CD14-positive monocyte (primary cell): ENCODE data around the gene PCDHGC3. TPM values are rescaled to one million over a fixed set of nuclear protein-coding genes. Genes with fewer than 3 reads are reported as not detected.

ENCODE experiments used
- DNase-seq, 3 donors: peaks; one replicate each; pipeline ENCODE4 v3.0.0-alpha.2; 2011 to 2022
- H2AFZ ChIP-seq: 2 replicates; pipeline ENCODE4 v1.6.0; 2012; ENCODE audit warnings: mild to moderate bottlenecking, low read depth, low read length, inconsistent platforms; ENCODE audit not compliant: insufficient read depth, poor library complexity, severe bottlenecking
- H3K27ac ChIP-seq, 2 donors: 1 replicate in 1 of 2; 2 replicates in 1 of 2; pipeline ENCODE4 v1.5.1; 2012 to 2013; ENCODE audit warnings: low read length in 2 of 2, control low read depth in 1 of 2, inconsistent platforms in 1 of 2, low read depth in 1 of 2, mild to moderate bottlenecking in 1 of 2
- H3K27me3 ChIP-seq, 2 donors: one replicate each; pipeline versions ENCODE4 v1.6.0 to v1.6.1; 2011 to 2013; ENCODE audit warnings: low read length in 2 of 2; ENCODE audit not compliant: control insufficient read depth in 2 of 2, insufficient read depth in 2 of 2
- H3K36me3 ChIP-seq, 2 donors: replicated peaks in 1 of 2; 1 replicate in 1 of 2; 2 replicates in 1 of 2; pipeline versions ENCODE4 v1.5.1 to v1.6.1; 2012 to 2013; ENCODE audit warnings: low read length in 2 of 2, control low read depth in 1 of 2, inconsistent platforms in 1 of 2, mild to moderate bottlenecking in 1 of 2; ENCODE audit not compliant: insufficient read depth in 2 of 2, control insufficient read depth in 1 of 2
- H3K4me1 ChIP-seq, 2 donors: 1 replicate in 1 of 2; 2 replicates in 1 of 2; pipeline versions ENCODE4 v1.5.1 to v1.6.1; 2012 to 2013; ENCODE audit warnings: low read length in 2 of 2, control low read depth in 1 of 2, inconsistent platforms in 1 of 2, mild to moderate bottlenecking in 1 of 2, moderate library complexity in 1 of 2; ENCODE audit not compliant: insufficient read depth in 2 of 2, control insufficient read depth in 1 of 2
- H3K4me2 ChIP-seq: replicated peaks from 2 replicates; pipeline ENCODE3; 2012; ENCODE audit warnings: low read length, moderate library complexity, mild to moderate bottlenecking; ENCODE audit not compliant: poor library complexity, severe bottlenecking; ENCODE audit errors: extremely low read depth
- H3K4me3 ChIP-seq, 3 experiments: fragments of 200-600 bp in 1 of 3; sonication (generic) in 1 of 3; replicated peaks in 1 of 3; 1 replicate in 2 of 3; 2 replicates in 1 of 3; pipeline ENCODE4 v1.5.1; 2011 to 2013; ENCODE audit warnings: low read length in 3 of 3, mild to moderate bottlenecking in 3 of 3, control low read depth in 2 of 3, low read depth in 2 of 3, inconsistent platforms in 1 of 3, moderate library complexity in 1 of 3
- H3K79me2 ChIP-seq: 2 replicates; pipeline ENCODE4 v1.6.0; 2012; ENCODE audit warnings: mild to moderate bottlenecking, control low read depth, inconsistent platforms, low read length, moderate library complexity; ENCODE audit not compliant: insufficient read depth
- H3K9ac ChIP-seq: 2 replicates; pipeline ENCODE4 v1.6.0; 2017; ENCODE audit warnings: low read length, mild to moderate bottlenecking; ENCODE audit not compliant: insufficient read depth, poor library complexity, severe bottlenecking
- H3K9me3 ChIP-seq, 2 donors: replicated peaks in 1 of 2; 1 replicate in 1 of 2; 2 replicates in 1 of 2; pipeline versions ENCODE4 v1.5.1 to v1.6.1; 2012 to 2013; ENCODE audit warnings: low read length in 2 of 2, control low read depth in 1 of 2; ENCODE audit not compliant: control insufficient read depth in 1 of 2, insufficient read depth in 1 of 2
- H4K20me1 ChIP-seq: 2 replicates; pipeline ENCODE4 v1.6.0; 2012; ENCODE audit warnings: mild to moderate bottlenecking, low read length, control low read depth, moderate library complexity; ENCODE audit not compliant: insufficient read depth
- H3K27ac Mint-ChIP-seq, 7 donors: one replicate each; pipeline ENCODE4 v1.8.0; 2020; ENCODE audit warnings: mild to moderate bottlenecking in 7 of 7, mixed read lengths in 7 of 7, moderate library complexity in 6 of 7, inconsistent platforms in 2 of 7
- H3K27me3 Mint-ChIP-seq, 3 donors: one replicate each; pipeline ENCODE4 v1.8.0; 2021 to 2022; ENCODE audit warnings: low read depth in 3 of 3, mild to moderate bottlenecking in 3 of 3, mixed read lengths in 3 of 3, moderate library complexity in 3 of 3, inconsistent platforms in 1 of 3
- H3K36me3 Mint-ChIP-seq, 2 donors: one replicate each; pipeline ENCODE4 v1.8.0; 2020; ENCODE audit warnings: mixed read lengths in 2 of 2, inconsistent platforms in 1 of 2, mild to moderate bottlenecking in 1 of 2
- H3K4me1 Mint-ChIP-seq: one replicate; pipeline ENCODE4 v1.8.0; 2020; ENCODE audit warnings: mild to moderate bottlenecking, mixed read lengths
- H3K4me3 Mint-ChIP-seq, 2 donors: one replicate each; pipeline ENCODE4 v1.8.0; 2020; ENCODE audit warnings: mild to moderate bottlenecking in 2 of 2, mixed read lengths in 2 of 2, moderate library complexity in 1 of 2
- H3K9me3 Mint-ChIP-seq, 7 donors: one replicate each; pipeline ENCODE4 v1.8.0; 2020 to 2022; ENCODE audit warnings: mixed read lengths in 7 of 7, mild to moderate bottlenecking in 6 of 7, moderate library complexity in 6 of 7, inconsistent platforms in 2 of 7
- CTCF ChIP-seq: fragments of 200-600 bp; IDR thresholded peaks from one replicate; pipeline ENCODE4 v1.8.0; 2022; ENCODE audit warnings: antibody characterized with exemption, mild to moderate bottlenecking
- WGBS: methylation state at CpG from one replicate; pipeline ENCODE4 v1.1.5; 2013; ENCODE audit warnings: missing lambda C conversion rate; ENCODE audit not compliant: insufficient coverage; 5-methylcytosine and 5-hydroxymethylcytosine counted together
- intact Hi-C, 2 donors: fragments of 100-400 bp; cut with micrococcal nuclease; formaldehyde crosslinking; loops; one replicate each; pipeline versions ENCODE4 v1.15.0 to v1.15.1; 2023
- polyA plus RNA-seq, 3 donors: library from polyadenylated mRNA; depleted of rRNA in 1 of 3; unstranded in 2 of 3; stranded (reverse) in 1 of 3; fragments of 300-500 nt in 2 of 3; fragments of >200 nt in 1 of 3; fragmentation: Illumina TruSeq in 2 of 3; gene quantifications; 1 replicate in 2 of 3; 2 replicates in 1 of 3; pipeline ENCODE4 v1.2.3, GENCODE V29; 2012 to 2021

PCDHGC3 gene
- polyA plus RNA-seq, 3 donors = 0.33 TPM; not detected in 2

GRCh38 chr5:141514330-141515133 lies 38.8 kb downstream of the PCDHGC3 start:
- peaks cover 67% of the 10 kb centered on the region for H4K20me1 ChIP-seq
- H3K4me1 Mint-ChIP-seq = peaks cover 69% of the 10 kb centered on the region
- no peak overlapping the region for H2AFZ ChIP-seq
- peaks cover 0 to 5% of the 10 kb centered on the region in 2 donors for H3K27me3 ChIP-seq
- peak overlapping the region in 4 of 7 donors; percentile 1 to 68 (median 37) for H3K27ac Mint-ChIP-seq
- peaks cover 0 to 26% (median 8%) of the 10 kb centered on the region in 3 donors for H3K27me3 Mint-ChIP-seq
- WGBS = 94% methylated on average over 6 of the region's 6 CpGs
- DNase-seq = no peak
- peaks cover 63% of the 10 kb centered on the region in 2 donors for H3K36me3 Mint-ChIP-seq
- no peak overlapping the region for H3K27ac ChIP-seq
- peaks cover 46 to 55% of the 10 kb centered on the region in 2 donors for H3K36me3 ChIP-seq
- no peaks in the 10 kb centered on the region for H3K9me3 ChIP-seq
- peak overlapping the region in 1 of 2 donors; percentile 11 for H3K4me3 Mint-ChIP-seq
- intact Hi-C loops = no loop called here
- H3K4me3 ChIP-seq = peak overlapping the region in 1 of 3 experiments; percentile 77
- H3K4me1 ChIP-seq = peaks cover 53 to 77% of the 10 kb centered on the region in 2 donors
- H3K4me2 ChIP-seq = peak overlapping the region; percentile 92
- peaks cover 14% of the 10 kb centered on the region for H3K79me2 ChIP-seq
- H3K9ac ChIP-seq = no peak overlapping the region
- TF ChIP-seq CTCF = no peak
- H3K9me3 Mint-ChIP-seq = peaks cover 0 to 5% (median 0%) of the 10 kb centered on the region in 7 donors

GRCh38 chr5:141515141-141515540 lies 39.4 kb downstream of the PCDHGC3 start:
- Histone ChIP-seq H3K27ac (no peak overlapping the region), H4K20me1 (peaks cover 73% of the 10 kb centered on the region), H3K9ac (no peak overlapping the region), H3K27me3 (peaks cover 0 to 5% of the 10 kb centered on the region in 2 donors), H3K79me2 (peaks cover 14% of the 10 kb centered on the region), H3K36me3 (peaks cover 46 to 56% of the 10 kb centered on the region in 2 donors), H3K4me2 (no peak overlapping the region), H3K4me1 (peaks cover 59 to 79% of the 10 kb centered on the region in 2 donors), H2AFZ (no peak overlapping the region), H3K9me3 (no peaks in the 10 kb centered on the region), H3K4me3 (no peak overlapping the region)
- H3K27ac Mint-ChIP-seq = peak overlapping the region in 4 of 7 donors; percentile 35 to 65 (median 45)
- DNase-seq = no peak
- H3K4me3 Mint-ChIP-seq = no peak overlapping the region
- H3K27me3 Mint-ChIP-seq = peaks cover 0 to 20% (median 8%) of the 10 kb centered on the region in 3 donors
- intact Hi-C loops = no loop called here
- peaks cover 62 to 66% of the 10 kb centered on the region in 2 donors for H3K36me3 Mint-ChIP-seq
- H3K4me1 Mint-ChIP-seq = peaks cover 73% of the 10 kb centered on the region
- 92% methylated on average over 2 of the region's 3 CpGs for WGBS
- peaks cover 0 to 5% (median 0%) of the 10 kb centered on the region in 7 donors for H3K9me3 Mint-ChIP-seq
- TF ChIP-seq CTCF = no peak
